ENCODE measurements around the gene SLC15A2.

GRCh38 chr3:121918779-121919483 is 24.7 kb downstream of the SLC15A2 start:
- no peak for TF ChIP-seq CTCF (conservative IDR thresholded peaks at IDR 0.05; ENCODE audit: low read depth in 2 of 2)
- TF ChIP-seq ZNF114 (CRISPR knock-in tag; IDR thresholded peaks at IDR 0.05): no peak
- TF ChIP-seq POLR2AphosphoS5 (IDR thresholded peaks at IDR 0.05; ENCODE audit: low read depth): no peak
- no peak for TF ChIP-seq ZNF331 (CRISPR knock-in tag; IDR thresholded peaks at IDR 0.05; ENCODE audit: low read depth)

Measured in GM23338 (cell line).